DND-41 (cell line): ENCODE results near the gene NUDT22.
A peak's percentile ranks its signal among the peaks of the same experiment; 100 is the strongest.

Experiments
- ATAC-seq: fragments of 200-7000 bp; cut with Tn5 transposase; 3 replicates; pipeline ENCODE4 v1.9.1; 2021; ENCODE audit warnings: low read depth; ENCODE audit not compliant: insufficient read depth
- DNase-seq: peaks from one replicate; pipeline ENCODE4 v3.0.0-alpha.2; 2020
- H2AFZ ChIP-seq: 2 replicates; pipeline ENCODE4 v1.6.0; 2012; ENCODE audit warnings: low read depth, low read length
- H3K27ac ChIP-seq: 2 replicates; pipeline ENCODE4 v1.5.1; 2012; ENCODE audit warnings: low read length, inconsistent platforms
- H3K27me3 ChIP-seq: fragments of 200-600 bp; sonication (generic); 2 replicates; pipeline ENCODE4 v1.6.0; 2012; ENCODE audit warnings: low read length, mild to moderate bottlenecking, inconsistent platforms; ENCODE audit not compliant: insufficient read depth, poor library complexity
- H3K36me3 ChIP-seq: 2 replicates; pipeline ENCODE4 v1.5.1; 2012; ENCODE audit warnings: low read length, inconsistent platforms; ENCODE audit not compliant: insufficient read depth
- H3K4me1 ChIP-seq: 2 replicates; pipeline ENCODE4 v1.5.1; 2012; ENCODE audit warnings: mild to moderate bottlenecking, low read length; ENCODE audit not compliant: insufficient read depth
- H3K4me2 ChIP-seq: 2 replicates; pipeline ENCODE4 v1.6.0; 2012; ENCODE audit warnings: mild to moderate bottlenecking, moderate library complexity, low read length, inconsistent platforms; ENCODE audit not compliant: insufficient read depth
- H3K4me3 ChIP-seq, 2 experiments: fragments of 200-600 bp in 1 of 2; shearing (Covaris generic) in 1 of 2; 2 replicates each; pipeline ENCODE4 v1.5.1; 2012 to 2016; ENCODE audit warnings: inconsistent platforms in 2 of 2, low read length in 2 of 2, mild to moderate bottlenecking in 2 of 2, low read depth in 1 of 2, moderate library complexity in 1 of 2
- H3K79me2 ChIP-seq: 2 replicates; pipeline ENCODE4 v1.6.0; 2012; ENCODE audit warnings: low read length, inconsistent platforms; ENCODE audit not compliant: insufficient read depth
- H3K9ac ChIP-seq: 2 replicates; pipeline ENCODE4 v1.6.0; 2012; ENCODE audit warnings: low read depth, mild to moderate bottlenecking, inconsistent platforms, low read length, moderate library complexity
- H3K9me3 ChIP-seq: 2 replicates; pipeline ENCODE4 v1.5.1; 2012; ENCODE audit warnings: low read length, moderate library complexity, mild to moderate bottlenecking, inconsistent platforms; ENCODE audit not compliant: insufficient read depth, severe bottlenecking
- H4K20me1 ChIP-seq: 2 replicates; pipeline ENCODE4 v1.6.0; 2012; ENCODE audit warnings: low read length; ENCODE audit not compliant: insufficient read depth
- CTCF ChIP-seq: IDR thresholded peaks from 2 replicates; pipeline ENCODE4 v1.5.1; 2012; ENCODE audit warnings: borderline replicate concordance, low read length, moderate library complexity, mild to moderate bottlenecking; ENCODE audit not compliant: poor library complexity, severe bottlenecking; ENCODE audit errors: extremely low read depth
- EZH2 ChIP-seq: IDR thresholded peaks from 3 replicates; pipeline ENCODE4 v1.6.1; 2012; ENCODE audit warnings: borderline replicate concordance, low read depth, mild to moderate bottlenecking, moderate library complexity, low read length, inconsistent platforms; ENCODE audit not compliant: severe bottlenecking

NUDT22 gene

GRCh38 chr11:64246871-64247728 lies 21.0 kb downstream of the NUDT22 start, which contains the start of gene PPP1R14B:
Gene PPP1R14B (minus strand): TSS chr11:64246943. CDS start chr11:64246673, 270 bp downstream.
- Histone ChIP-seq H3K9me3 (no peaks in the 10 kb centered on the region), H2AFZ (peak within 1 kb of the TSS; percentile 71), H3K27me3 (no peaks in the 10 kb centered on the region), H4K20me1 (peaks cover 31% of the 10 kb centered on the region), H3K27ac (peak within 1 kb of the TSS; percentile 91), H3K4me3 (peak within 1 kb of the TSS; percentile 82 to 90), H3K79me2 (peaks cover 43% of the 10 kb centered on the region), H3K36me3 (peaks cover 30% of the 10 kb centered on the region), H3K4me2 (peak within 1 kb of the TSS; percentile 93), H3K4me1 (peaks cover 61% of the 10 kb centered on the region), H3K9ac (peak within 1 kb of the TSS; percentile 83)
- peak; percentile 61 for ATAC-seq
- DNase-seq = peak; percentile 91
- TF ChIP-seq EZH2 = no peak
- no peak for TF ChIP-seq CTCF

- Histone ChIP-seq H3K36me3 (peaks cover 24% of the 10 kb centered on the region), H3K4me3 (no peak overlapping the region), H3K27me3 (no peaks in the 10 kb centered on the region), H3K9ac (no peak overlapping the region), H3K9me3 (no peaks in the 10 kb centered on the region), H3K4me2 (no peak overlapping the region), H3K4me1 (peaks cover 61% of the 10 kb centered on the region), H2AFZ (no peak overlapping the region), H3K79me2 (peaks cover 39% of the 10 kb centered on the region), H3K27ac (no peak overlapping the region), H4K20me1 (peaks cover 28% of the 10 kb centered on the region)
- TF ChIP-seq CTCF (no peak), EZH2 (no peak)
- DNase-seq (no peak), ATAC-seq (no peak)
Measured at GRCh38 chr11:64247729-64248531, 21.9 kb downstream of the NUDT22 start.

- Histone ChIP-seq H4K20me1 (peaks cover 22% of the 10 kb centered on the region), H3K9ac (no peak overlapping the region), H3K27me3 (no peaks in the 10 kb centered on the region), H3K79me2 (peaks cover 32% of the 10 kb centered on the region), H3K4me2 (no peak overlapping the region), H3K9me3 (no peaks in the 10 kb centered on the region), H3K27ac (no peak overlapping the region), H3K4me1 (peaks cover 56% of the 10 kb centered on the region), H3K4me3 (no peak overlapping the region), H3K36me3 (peaks cover 17% of the 10 kb centered on the region), H2AFZ (no peak overlapping the region)
- DNase-seq = no peak
- no peak for TF ChIP-seq CTCF
- TF ChIP-seq EZH2 = no peak
- no peak for ATAC-seq
Measured at GRCh38 chr11:64248578-64248977, 22.5 kb downstream of the NUDT22 start.
